ENCODE results near the gene CFAP251. TPM values are rescaled to one million over a fixed set of nuclear protein-coding genes. Genes with fewer than 3 reads are reported as not detected.
"Not testable (repeated sequence)": the region's sequence is repeated elsewhere in the genome, so short reads cannot be mapped to it uniquely, and the experiment has no call there.

The CFAP251 gene
- total and polyA plus RNA-seq, 8 donors: 0.29 to 2.8 (median 1.2) TPM; not detected in 2

- peaks cover 24 to 51% (median 47%) of the 10 kb centered on the region in 4 donors for H3K4me1 ChIP-seq
- peak within 1 kb of the TSS; percentile 94 to 98 (median 97) for H3K27ac ChIP-seq
- peaks cover 0 to 23% (median 20%) of the 10 kb centered on the region in 4 donors for H3K36me3 ChIP-seq
- WGBS, 5 donors: 0 to 1% (median 1%) methylated on average over 36 to 67 of the region's 67 CpGs
- H3K27me3 ChIP-seq: no peaks in the 10 kb centered on the region
- H3K9me3 ChIP-seq: no peaks in the 10 kb centered on the region
- DNase-seq: peak; percentile 99
- H3K4me3 ChIP-seq: peak within 1 kb of the TSS; percentile 63 to 82 (median 73)
- intact Hi-C loops (cut with DNase I; ENCODE audit: low total_unique reads): no loop called here
- TF ChIP-seq POLR2A (IDR thresholded peaks at IDR 0.05): peak in 1 of 4 donors; percentile 9
- TF ChIP-seq POLR2AphosphoS5 (IDR thresholded peaks at IDR 0.05): peak; percentile 86 to 97 (median 87)
- TF ChIP-seq EP300 (IDR thresholded peaks at IDR 0.05): peak; percentile 19
- TF ChIP-seq CTCF (IDR thresholded peaks at IDR 0.05): peak in 5 of 7 experiments; percentile 20 to 62 (median 40)
These were observed 29.7 kb upstream of the CFAP251 start, which contains the start of gene PSMD9 for GRCh38 chr12:121888478-121889273. Gene PSMD9, plus strand, starts transcription at chr12:121888790. Its CDS starts 67 bp downstream, at chr12:121888857.

GRCh38 chr12:121889274-121889624 is 29.1 kb upstream of the CFAP251 start:
- no peaks in the 10 kb centered on the region for H3K27me3 ChIP-seq
- TF ChIP-seq CTCF (IDR thresholded peaks at IDR 0.05) (no peak), POLR2A (IDR thresholded peaks at IDR 0.05) (no peak), EP300 (IDR thresholded peaks at IDR 0.05) (no peak), POLR2AphosphoS5 (IDR thresholded peaks at IDR 0.05) (no peak)
- H3K9me3 ChIP-seq: no peaks in the 10 kb centered on the region
- peak overlapping the region; percentile 94 to 98 (median 97) for H3K27ac ChIP-seq
- H3K4me1 ChIP-seq: peaks cover 29 to 57% (median 52%) of the 10 kb centered on the region in 4 donors
- intact Hi-C loops (cut with DNase I; ENCODE audit: low total_unique reads): no loop called here
- DNase-seq: no peak
- 0 to 3% (median 2%) methylated on average over 7 of the region's 7 CpGs for WGBS, 5 donors
- H3K4me3 ChIP-seq: peak overlapping the region; percentile 63 to 82 (median 73)
- H3K36me3 ChIP-seq: peaks cover 0 to 23% (median 20%) of the 10 kb centered on the region in 4 donors

- peak overlapping the region; percentile 63 to 82 (median 73) for H3K4me3 ChIP-seq
- H3K9me3 ChIP-seq; DNase-seq; intact Hi-C loops (cut with DNase I; ENCODE audit: low total_unique reads); H3K27me3 ChIP-seq: not testable (repeated sequence)
- peaks cover 0 to 26% (median 21%) of the 10 kb centered on the region in 4 donors for H3K36me3 ChIP-seq
- peak overlapping the region in 4 of 5 donors; percentile 94 to 98 (median 96) for H3K27ac ChIP-seq
- 42 to 46% (median 45%) methylated on average over 6 of the region's 6 CpGs for WGBS, 5 donors
- peaks cover 33 to 61% (median 57%) of the 10 kb centered on the region in 4 donors for H3K4me1 ChIP-seq
These were observed 28.7 kb upstream of the CFAP251 start for GRCh38 chr12:121889661-121890060.

GRCh38 chr12:121892673-121893561 is 25.5 kb upstream of the CFAP251 start:
- H3K4me1 ChIP-seq: peaks cover 33 to 62% (median 56%) of the 10 kb centered on the region in 4 donors

More at GRCh38 chr12:121892673-121893561, 25.5 kb upstream of the CFAP251 start:
- intact Hi-C loops (cut with DNase I; ENCODE audit: low total_unique reads): no loop called here
- Histone ChIP-seq H3K36me3 (peaks cover 21 to 59% (median 53%) of the 10 kb centered on the region in 4 donors), H3K4me3 (no peak overlapping the region), H3K27ac (peak overlapping the region in 2 of 5 donors; percentile 48 to 61), H3K9me3 (no peaks in the 10 kb centered on the region), H3K27me3 (no peaks in the 10 kb centered on the region)
- 81 to 87% (median 86%) methylated on average over 13 of the region's 13 CpGs for WGBS, 5 donors
- TF ChIP-seq CTCF (IDR thresholded peaks at IDR 0.05): no peak
- TF ChIP-seq POLR2AphosphoS5 (IDR thresholded peaks at IDR 0.05): no peak
- no peak for TF ChIP-seq POLR2A (IDR thresholded peaks at IDR 0.05)
- TF ChIP-seq EP300 (IDR thresholded peaks at IDR 0.05): no peak
- DNase-seq: no peak

Measured in stomach (tissue), 9 donors.